NK-92 (cell line): ENCODE data around the gene GABRP.
"Not testable (repeated sequence)": the region's sequence is repeated elsewhere in the genome, so short reads cannot be mapped to it uniquely, and the experiment has no call there.

ENCODE experiments used
- DNase-seq: peaks from one replicate; lab custom pipeline; 2025; ENCODE audit not compliant: unreplicated experiment; lab: John Stamatoyannopoulos, UW

Gene GABRP

DNA sequence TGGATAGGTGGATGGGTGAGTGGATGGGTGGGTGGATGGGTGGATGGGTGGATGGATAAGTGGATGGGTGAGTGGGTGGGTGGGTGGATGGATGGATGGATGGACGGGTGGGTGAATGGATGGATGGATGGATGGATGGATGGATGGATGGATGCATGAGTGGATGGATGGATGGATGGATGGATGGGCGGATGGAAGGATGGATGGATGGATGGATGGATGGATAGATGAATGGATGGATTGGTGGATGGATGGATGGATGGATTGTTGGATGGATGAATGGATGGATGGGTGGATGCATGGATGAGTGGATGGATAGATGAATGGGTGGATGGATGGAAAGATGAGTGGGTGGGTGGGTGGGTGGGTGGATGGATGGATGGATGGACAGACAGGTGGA lies 29.0 kb upstream of the GABRP start:
- DNase-seq: not testable (repeated sequence)

DNA sequence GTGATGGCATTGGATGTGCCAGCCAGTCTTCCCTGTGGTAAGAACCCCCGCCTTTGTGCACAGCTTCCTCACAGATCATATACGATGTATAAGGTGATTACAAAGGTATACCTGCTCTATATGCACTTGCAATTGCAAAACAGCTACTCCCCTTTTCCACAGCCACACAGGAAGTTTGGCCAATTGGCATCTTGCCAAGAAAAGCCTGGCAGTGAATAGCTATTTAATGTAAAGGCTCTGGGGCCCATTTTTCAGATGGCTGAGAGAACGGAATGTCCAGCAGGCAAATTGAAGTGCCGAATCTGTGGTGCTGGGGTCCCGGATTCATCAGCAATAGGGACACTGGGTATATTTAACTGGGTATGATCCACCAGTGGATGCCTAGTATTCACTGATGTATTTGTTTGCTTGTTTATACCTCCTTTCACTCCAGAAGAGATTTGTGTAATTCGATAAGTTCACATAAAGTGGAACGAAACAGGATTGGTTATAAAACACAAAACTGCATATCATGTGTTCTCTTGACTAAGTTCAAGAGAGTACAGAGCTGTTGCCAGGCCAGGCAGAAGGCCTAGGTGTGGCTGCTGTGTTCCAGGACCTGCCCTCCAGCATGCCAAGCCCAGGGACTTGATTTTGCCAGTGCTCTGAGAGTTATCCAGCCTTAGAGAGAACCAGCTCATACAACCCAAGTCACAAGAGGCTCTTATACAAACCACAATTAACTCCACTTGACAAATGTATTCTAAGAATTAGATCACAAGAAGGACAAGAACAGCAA lies 27.7 kb upstream of the GABRP start:
- DNase-seq: no peak

DNA sequence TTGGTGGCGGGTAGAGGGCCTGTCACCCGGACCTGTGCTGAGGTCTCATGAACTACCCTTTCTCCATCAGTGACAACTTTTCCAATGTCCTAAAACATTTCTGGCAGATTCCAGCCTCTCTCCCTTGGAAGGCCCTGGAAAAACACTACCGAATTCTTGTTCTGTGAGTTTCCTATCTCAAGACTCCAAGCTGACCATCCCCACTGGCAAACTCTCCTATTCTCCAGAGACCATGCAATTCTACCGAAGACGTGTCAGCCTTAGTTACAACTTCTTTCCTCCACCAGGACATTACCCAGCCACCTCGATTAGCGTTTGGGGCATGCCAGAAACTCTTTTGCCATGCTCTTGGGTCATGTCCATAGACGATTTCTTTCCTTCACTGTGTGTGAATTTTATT lies 26.8 kb upstream of the GABRP start:
- DNase-seq: no peak

DNA sequence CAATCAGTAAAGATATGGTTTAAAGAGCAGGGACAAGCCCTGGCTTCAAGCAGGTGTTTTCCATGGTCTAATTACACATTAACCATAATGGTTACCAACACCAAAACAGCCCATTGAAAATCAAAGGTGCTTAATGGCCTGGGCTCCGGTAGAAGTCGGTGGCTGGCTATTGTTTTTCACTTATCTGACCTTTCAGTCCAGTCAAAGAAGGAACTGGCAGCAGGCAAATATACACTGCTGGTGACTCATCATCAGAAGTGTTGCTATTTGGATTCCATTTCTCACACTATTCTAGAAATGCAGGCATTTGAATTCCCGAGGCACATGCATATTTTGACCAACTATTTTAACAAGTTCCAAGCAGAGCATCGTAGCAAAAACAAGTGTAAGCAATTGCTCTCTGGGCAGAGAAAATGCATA lies 26.3 kb upstream of the GABRP start:
- DNase-seq: no peak

DNA sequence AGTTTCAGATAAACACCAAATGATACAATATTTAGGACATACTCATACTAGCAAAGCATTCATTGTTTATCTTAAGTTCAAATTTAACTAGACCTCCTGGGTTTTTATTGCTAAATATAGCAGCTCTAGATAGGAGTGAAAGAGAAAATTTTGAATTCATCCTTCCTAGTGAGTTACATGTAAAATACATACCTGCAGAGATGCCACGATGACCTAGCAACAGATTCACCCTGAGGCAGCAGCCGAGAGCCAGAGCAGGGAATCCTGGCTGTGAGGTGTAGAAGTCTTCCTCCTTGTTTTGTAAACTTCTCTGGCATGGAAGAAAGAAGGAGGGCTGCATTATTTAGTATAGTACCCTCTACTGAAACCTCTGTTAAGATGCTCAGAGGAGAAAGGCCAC lies 25.9 kb upstream of the GABRP start:
- DNase-seq: no peak

DNA sequence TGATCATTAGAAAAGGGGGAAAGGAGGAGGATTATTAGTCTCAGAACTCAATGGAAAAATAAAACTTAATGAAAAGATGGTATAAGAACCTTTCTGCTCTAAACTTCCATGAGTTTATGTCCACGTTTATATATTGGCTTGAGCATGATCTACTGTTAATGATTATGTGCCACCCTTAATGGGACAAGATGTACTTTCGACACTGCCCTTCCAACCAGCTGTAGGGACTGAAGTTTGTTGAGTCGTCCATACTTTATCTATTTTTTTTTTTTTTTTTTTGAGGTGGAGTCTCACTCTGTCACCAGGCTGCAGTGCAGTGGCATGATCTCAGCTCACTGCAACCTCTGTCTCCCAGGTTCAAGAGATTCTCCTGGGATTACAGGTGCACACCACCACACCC lies 25.0 kb upstream of the GABRP start:
- no peak for DNase-seq

DNA sequence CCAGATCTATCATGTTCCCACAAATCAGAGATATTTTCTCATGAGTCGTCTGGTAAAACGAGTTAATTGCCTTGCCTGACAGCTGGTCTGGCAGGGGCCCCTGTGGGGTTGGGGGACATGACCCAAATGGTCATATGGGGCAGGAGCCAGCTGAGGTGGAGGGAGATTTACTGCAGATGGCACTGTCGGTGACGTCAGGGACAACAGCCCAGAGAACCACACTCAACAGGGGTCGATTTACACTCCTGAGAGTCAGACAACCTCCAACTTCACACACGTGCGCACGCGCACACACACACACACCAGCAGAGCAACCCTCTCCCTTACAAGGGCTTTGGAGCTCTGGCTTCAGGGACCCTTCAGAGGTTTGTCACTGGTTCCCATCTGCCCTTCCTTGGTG lies 23.4 kb upstream of the GABRP start:
- DNase-seq: no peak

DNA sequence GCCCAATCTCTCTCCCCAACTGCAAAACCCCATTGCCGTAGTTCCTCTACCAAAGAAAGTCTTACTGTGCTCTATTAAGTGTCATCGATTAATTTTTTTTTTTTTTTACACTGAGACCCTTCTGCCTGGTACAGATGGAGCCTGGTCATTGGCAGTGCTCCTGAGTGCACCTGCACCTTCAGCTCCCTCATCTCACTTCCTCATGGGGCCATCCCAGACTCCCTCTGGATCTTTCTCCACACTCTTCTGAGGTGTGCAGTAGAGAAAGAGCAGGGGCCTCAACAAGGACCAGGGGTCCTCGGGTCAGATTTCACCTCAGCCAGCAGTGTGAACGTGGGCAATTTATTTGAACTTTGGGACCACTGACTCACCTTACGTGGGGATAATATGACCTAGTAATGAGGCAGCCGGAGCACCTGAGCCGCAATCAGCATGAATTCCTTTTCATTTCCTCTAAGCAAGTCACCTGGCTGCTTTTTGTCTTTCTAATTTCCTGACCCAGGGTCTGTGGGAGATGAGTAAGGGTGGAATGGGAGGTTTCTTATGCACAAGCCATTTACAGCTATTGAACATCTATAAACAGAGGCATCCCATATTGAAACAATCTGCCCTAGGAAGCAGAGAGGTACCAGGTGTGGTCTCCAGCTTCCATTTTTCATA lies 22.3 kb upstream of the GABRP start:
- DNase-seq: no peak

DNA sequence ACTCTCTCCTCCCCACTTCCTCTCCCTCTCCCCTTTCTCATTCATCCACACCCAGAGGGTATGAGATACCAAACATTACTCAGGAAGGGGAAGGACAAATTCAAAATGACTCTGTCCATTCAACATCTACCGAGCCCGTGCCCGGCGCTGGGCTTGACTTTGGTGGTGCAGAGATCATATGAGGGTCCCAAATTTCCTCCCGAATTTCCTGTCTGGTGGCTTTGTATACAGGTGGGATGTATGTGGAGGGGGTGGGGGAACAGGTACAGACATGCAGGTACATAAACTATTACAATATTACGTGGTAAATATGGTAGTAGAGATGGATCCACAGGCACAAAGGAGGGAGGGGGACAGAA lies 21.8 kb upstream of the GABRP start:
- no peak for DNase-seq

DNA sequence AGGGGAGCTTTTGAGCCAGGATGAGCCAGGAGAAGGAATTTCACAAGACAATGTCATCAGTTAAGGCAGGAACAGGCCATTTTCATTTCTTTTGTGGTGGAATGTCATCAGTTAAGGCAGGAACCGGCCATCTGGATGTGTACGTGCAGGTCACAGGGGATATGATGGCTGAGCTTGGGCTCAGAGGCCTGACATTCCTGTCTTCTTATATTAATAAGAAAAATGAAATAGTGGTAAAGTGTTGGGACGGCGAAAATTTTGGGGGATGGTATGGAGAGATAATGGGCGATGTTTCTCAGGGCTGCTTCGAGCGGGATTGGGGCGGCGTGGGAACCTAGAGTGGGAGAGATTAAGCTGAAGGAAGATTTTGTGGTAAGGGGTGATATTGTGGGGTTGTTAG lies 21.2 kb upstream of the GABRP start:
- DNase-seq: not testable (repeated sequence)

DNA sequence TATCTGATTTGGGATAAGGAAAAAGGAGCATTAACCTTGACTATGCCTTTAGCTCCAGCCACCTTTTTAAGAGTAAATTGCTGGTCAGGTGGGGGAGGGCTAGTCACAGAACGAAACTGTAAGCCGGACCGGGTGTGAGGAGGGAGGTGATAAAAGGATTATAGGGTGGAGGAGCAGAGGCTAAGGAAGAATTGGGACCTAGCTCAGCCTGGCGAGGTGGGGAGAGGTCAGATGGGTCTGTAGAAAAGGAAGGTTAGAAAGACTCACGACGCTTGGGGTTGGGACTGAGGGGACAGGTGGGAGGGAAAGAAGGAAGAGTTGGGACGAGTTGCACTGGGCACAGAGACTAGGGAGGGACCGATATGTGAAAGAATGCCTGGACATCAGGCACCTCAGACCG lies 17.7 kb upstream of the GABRP start:
- DNase-seq: not testable (repeated sequence)

DNA sequence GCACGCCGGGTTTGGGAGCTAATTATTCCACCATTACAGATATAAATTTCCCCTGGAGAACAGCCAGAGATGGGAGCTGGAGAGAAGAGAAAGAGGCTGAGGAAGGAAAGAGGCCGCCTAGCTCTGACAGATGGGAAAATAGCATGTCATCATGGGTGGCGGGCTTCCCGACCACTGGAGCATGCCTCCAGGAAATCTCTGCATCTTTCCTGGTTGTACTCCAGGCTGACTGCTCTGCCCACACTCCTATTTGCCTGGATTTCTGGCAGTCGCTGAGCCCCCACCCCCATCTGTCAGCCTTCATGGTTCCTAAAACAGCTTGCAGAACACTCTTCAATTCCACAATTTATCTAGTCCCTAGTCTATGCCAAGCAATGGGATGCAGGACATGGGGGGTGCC lies 14.3 kb upstream of the GABRP start:
- no peak for DNase-seq

DNA sequence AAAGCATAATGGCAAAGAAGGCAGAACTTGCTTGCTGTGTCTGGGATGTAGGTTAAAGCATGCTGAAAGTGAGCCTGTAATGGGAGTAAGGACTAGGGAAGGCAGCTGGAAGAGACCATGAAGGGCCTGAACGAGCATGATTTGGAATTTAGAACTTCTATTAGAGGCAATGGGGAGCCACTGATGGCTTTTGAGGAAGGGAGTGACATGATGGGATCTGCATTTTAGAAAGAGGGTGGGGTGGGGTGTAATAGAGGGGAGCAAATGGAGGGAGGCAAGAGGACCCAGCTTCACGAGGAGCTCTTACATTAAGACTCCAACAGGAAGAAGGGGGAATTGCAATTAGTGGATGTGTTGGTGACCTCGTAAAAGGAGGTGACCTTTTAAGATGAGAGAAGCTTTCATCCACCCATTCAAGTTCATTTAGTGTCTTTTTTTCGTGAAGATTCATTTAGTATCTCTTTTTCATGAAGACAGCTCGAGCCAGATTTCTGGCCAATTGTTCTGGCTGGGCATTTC lies 13.6 kb upstream of the GABRP start:
- no peak for DNase-seq

DNA sequence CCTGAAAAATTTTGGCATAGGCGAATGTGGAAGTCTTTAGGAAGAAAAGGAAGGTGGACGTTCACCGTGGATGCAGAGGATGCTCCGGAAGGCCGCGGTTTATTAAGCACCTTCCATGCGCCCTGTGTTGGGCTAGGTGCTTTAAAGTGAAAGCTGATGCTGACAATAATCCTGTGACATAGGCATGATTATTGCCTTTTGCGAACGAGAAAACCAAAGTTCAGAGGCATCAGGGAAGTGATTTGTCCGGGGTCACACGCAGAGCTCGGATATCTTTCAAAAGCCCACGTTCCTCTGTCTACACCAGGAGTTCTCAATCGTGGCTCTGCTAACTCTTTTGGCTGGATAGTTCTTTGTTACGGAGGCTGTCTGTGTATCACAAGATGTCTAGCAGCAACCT lies 12.0 kb upstream of the GABRP start:
- no peak for DNase-seq

DNA sequence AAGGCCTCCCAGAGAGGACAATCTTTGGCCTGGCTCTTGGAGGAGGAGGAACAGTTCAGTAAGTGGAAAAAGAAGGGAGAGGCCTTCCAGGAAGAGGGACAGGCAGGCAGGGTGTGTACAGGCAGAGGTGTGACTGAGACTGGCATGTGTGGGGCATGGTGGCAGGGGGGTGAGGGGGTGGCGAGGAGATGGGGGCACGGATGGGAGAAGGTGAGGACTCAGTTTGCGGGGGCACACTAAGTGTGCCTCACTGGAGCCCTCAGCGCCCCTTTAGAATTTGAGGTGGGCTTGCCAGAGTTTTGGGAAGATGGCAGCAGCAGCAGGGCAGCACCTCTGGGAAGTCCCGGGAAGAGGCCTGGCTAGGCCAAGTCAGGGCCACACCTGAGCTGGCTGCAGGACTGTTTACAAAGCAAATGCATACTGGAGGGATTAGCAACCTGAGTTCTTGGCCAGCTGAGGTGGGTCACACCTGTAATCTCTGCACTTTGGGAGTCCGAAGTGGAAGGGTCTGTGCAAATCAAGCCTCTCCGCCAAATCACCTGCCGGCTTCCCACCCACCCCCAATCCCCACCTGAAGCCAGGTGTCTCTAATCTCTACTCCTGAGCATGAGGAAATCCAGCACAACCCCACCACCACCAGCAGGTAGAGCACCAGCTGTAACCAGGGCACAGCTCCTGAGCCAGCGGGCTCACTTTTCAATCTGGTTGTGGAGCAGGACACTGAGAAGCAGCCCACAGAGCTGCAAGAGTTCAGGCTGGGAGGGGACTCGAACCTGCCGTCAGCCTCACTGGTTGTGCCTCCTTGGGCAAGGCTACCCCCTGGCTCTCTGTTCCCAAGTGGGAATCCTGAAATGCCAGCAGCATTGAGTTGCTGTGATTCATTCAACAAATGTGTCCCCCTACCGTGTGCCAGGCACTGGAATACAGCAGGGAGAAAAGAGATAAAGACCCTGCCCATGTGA lies 10.2 kb upstream of the GABRP start:
- DNase-seq: no peak

DNA sequence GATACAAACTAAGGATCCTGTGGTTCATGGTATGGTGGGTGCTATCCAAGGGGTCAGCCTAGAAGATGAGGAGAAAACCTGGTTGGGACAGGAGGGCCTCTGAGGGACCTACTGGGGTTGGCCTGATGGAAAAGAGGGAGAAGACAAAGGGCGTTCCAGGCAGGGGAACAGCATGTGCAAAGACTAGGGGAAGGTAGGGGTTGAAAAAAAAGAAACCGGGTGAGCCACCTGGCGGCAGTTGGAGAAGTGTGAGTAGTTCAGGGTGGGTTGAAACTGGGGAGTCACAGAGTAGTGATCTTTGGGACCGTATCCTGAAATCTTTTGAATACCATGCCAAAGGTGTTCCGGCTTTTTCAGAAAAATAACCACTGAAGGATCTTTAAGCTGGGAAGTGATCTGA lies 8.7 kb upstream of the GABRP start:
- DNase-seq: no peak

DNA sequence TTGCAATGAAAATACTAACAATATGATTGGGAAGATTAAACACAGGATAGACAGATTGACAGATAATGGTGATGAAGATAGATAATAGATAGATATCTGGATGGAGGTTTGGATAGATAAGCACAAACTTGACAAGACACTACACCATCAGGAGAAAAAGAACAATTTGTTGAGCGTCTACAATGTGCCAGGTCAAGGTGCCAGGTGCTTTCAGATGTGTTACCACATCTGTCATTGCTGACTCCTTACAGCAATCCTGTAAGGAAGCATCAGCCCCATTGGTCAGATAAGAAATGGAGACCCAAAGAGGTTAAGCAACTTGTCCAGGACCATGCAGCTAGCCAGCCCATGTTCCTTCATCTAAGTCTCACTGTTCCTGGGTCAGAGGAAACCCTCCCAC lies 1.6 kb upstream of the GABRP start:
- no peak for DNase-seq

DNA sequence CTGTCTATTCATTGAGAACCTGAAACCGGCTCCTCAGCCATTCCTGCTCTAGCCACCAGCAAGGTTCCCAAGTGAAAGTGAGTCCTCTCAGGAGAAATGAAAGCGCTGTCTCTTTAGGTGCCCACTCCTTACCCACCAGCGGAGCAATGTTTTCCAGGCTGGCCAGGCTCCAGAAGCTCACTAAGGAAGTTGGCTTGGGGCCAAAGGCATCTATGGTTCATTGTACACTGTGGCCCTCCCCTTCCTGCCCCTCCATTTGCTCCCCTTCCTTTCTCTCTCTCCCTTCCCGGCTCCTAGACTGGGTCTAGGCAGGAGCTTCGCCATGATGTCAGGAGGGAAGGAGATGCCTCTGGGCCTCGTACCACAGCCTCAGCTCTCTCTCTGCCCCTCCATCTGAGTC lies 1.1 kb upstream of the GABRP start:
- no peak for DNase-seq

DNA sequence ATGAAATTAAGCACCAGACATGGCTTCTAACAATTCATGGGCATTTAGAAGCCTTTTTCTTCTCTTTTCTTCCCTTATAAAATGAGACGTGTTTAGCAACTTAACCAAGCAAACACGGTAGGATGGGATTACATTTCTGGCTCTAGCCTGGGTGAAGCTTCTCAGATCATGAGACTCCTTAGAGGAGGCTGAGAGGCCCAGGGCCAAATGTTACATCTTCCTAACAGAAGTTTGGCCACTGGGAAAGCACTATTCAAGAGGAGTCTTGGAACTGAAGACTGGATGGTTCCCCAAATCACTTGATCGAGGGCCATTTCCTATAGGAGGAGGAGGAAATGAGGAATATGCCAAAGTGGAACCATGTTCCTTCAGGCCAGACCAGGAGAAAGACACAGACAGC lies 1.9 kb downstream of the GABRP start:
- DNase-seq: no peak

DNA sequence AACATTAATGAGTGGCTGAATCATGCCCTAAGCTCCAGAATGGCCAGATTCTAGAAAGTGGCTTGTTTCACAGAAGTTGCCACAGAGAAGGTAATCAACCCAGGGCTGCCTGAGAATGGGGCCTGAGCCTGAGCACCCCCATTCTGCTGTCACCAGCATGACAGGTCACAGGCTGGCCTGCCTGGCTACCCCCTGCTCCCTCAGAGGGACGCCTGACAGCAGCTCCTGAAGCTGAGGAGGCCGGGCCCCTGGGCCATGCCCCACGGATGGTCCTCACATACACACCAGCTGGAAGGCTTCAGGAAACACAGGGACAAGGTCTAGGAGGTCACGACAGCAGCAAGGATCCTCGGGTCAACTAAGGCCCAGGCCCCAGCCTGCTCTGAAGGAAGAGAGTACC lies 3.7 kb downstream of the GABRP start:
- no peak for DNase-seq

DNA sequence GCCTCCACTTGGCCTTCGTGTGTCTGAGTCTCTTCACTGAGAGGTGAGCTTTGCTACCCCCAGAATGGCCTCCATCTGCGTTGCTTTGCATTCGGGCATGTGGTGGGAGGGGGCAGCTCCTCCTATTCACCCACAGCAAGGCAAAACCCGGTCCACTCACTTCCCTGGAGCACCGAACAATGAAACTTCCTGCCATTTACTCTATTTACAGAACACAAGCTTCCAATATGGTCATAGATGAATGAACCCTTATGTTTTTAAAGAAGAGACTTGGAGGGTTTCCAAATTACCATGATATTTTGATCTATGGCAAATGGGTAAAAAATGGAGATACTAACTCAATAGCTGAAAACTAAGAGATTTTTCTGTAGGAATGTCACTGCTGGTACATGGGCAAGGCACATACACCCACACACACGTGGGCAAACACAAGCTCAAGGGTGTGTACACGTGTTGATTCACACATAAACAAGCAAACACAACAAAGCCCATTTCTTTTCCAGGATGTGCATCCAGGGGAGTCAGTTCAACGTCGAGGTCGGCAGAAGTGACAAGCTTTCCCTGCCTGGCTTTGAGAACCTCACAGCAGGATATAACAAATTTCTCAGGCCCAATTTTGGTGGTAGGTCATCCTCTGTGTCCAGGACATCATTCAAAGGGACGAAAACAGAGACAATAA lies 5.2 kb downstream of the GABRP start:
- DNase-seq: no peak
